Ureter (tissue), 1 donor: ENCODE data around the gene JAM3. TPM values are rescaled to one million over a fixed set of nuclear protein-coding genes. Genes with fewer than 3 reads are reported as not detected.
A peak's percentile ranks its signal among the peaks of the same experiment; 100 is the strongest.
"Not testable (repeated sequence)": the region's sequence is repeated elsewhere in the genome, so short reads cannot be mapped to it uniquely, and the experiment has no call there.

ENCODE experiments used
- DNase-seq: peaks from one replicate; pipeline ENCODE4 v3.0.0-alpha.2; 2020; ENCODE audit warnings: low spot score
- total RNA-seq: library from RNA; stranded (reverse); gene quantifications from one replicate; pipeline ENCODE4 v1.2.4, GENCODE V29; 2023
- donor health status: DM: yes; HTN: yes; CAD: no.

The JAM3 gene
- total RNA-seq, 1 donor from 2014 or later: 33.8 TPM

GRCh38 chr11:134101282-134101681 lies 32.4 kb downstream of the JAM3 start:
- DNase-seq: no peak

GRCh38 chr11:134110252-134110815 lies 41.5 kb downstream of the JAM3 start:
- no peak for DNase-seq

GRCh38 chr11:134113787-134114186 lies 44.9 kb downstream of the JAM3 start:
- DNase-seq: not testable (repeated sequence)

- no peak for DNase-seq
These were observed 47.3 kb downstream of the JAM3 start for GRCh38 chr11:134116210-134116609.

GRCh38 chr11:134118006-134118405 lies 49.1 kb downstream of the JAM3 start:
- DNase-seq: no peak

- DNase-seq: no peak
These were observed 50.2 kb downstream of the JAM3 start for GRCh38 chr11:134119094-134119493.

GRCh38 chr11:134120143-134120850 lies 51.4 kb downstream of the JAM3 start:
- peak; percentile 70 for DNase-seq

- no peak for DNase-seq
These were observed 52.2 kb downstream of the JAM3 start for GRCh38 chr11:134120921-134121526.

- no peak for DNase-seq
These were observed 56.0 kb downstream of the JAM3 start for GRCh38 chr11:134124660-134125451.

GRCh38 chr11:134125507-134125906 lies 56.6 kb downstream of the JAM3 start:
- DNase-seq: no peak

- DNase-seq: no peak
These were observed 57.4 kb downstream of the JAM3 start for GRCh38 chr11:134126217-134126822.

GRCh38 chr11:134131628-134132244 lies 62.9 kb downstream of the JAM3 start:
- DNase-seq: no peak

- DNase-seq: no peak
These were observed 63.9 kb downstream of the JAM3 start for GRCh38 chr11:134132808-134133207.

GRCh38 chr11:134134167-134134566 lies 65.3 kb downstream of the JAM3 start:
- no peak for DNase-seq

GRCh38 chr11:134138376-134138775 lies 69.5 kb downstream of the JAM3 start:
- DNase-seq: no peak

- DNase-seq: no peak
These were observed 70.5 kb downstream of the JAM3 start for GRCh38 chr11:134139303-134139872.

GRCh38 chr11:134139873-134140331 lies 71.0 kb downstream of the JAM3 start:
- DNase-seq: peak; percentile 73

GRCh38 chr11:134140961-134141490 lies 72.2 kb downstream of the JAM3 start:
- no peak for DNase-seq

GRCh38 chr11:134142536-134142935 lies 73.7 kb downstream of the JAM3 start:
- no peak for DNase-seq

- DNase-seq: no peak
These were observed 74.9 kb downstream of the JAM3 start for GRCh38 chr11:134143801-134144200.

GRCh38 chr11:134144744-134145143 lies 75.9 kb downstream of the JAM3 start:
- DNase-seq: no peak
